Dendritic cell treated with granulocyte-macrophage colony-stimulating factor and Interleukin-4, amounts not matched to agents 40 ng/mL and 50 ng/mL, for 4 days (primary cell): Measurements from ENCODE around the gene AGAP1.

Experiments used
- H3K27ac Mint-ChIP-seq: one replicate; pipeline ENCODE4 v1.8.0; 2022; ENCODE audit warnings: mild to moderate bottlenecking, mixed read lengths
- H3K27me3 Mint-ChIP-seq: one replicate; pipeline ENCODE4 v1.8.0; 2022; ENCODE audit warnings: mild to moderate bottlenecking, mixed read lengths
- H3K36me3 Mint-ChIP-seq: one replicate; pipeline ENCODE4 v1.8.0; 2022; ENCODE audit warnings: low read depth, mixed read lengths
- H3K4me1 Mint-ChIP-seq: one replicate; pipeline ENCODE4 v1.8.0; 2022; ENCODE audit warnings: low read depth, mixed read lengths
- H3K4me3 Mint-ChIP-seq: one replicate; pipeline ENCODE4 v1.8.0; 2022; ENCODE audit warnings: mild to moderate bottlenecking, moderate library complexity, mixed read lengths
- H3K9me3 Mint-ChIP-seq: one replicate; pipeline ENCODE4 v1.8.0; 2022; ENCODE audit warnings: mixed read lengths
- intact Hi-C: fragments of 100-400 bp; cut with micrococcal nuclease; formaldehyde crosslinking; loops from one replicate; pipeline ENCODE4 v1.15.0; 2022

AGAP1 gene

GRCh38 chr2:235588750-235589149 is 94.9 kb downstream of the AGAP1 start:
- Mint-ChIP-seq H3K4me1 (no peaks in the 10 kb centered on the region), H3K27me3 (peaks cover 7% of the 10 kb centered on the region), H3K36me3 (no peaks in the 10 kb centered on the region), H3K27ac (no peak overlapping the region), H3K4me3 (no peak overlapping the region), H3K9me3 (no peaks in the 10 kb centered on the region)
- intact Hi-C loops: no loop called here

GRCh38 chr2:235591231-235591730 is 97.4 kb downstream of the AGAP1 start:
- peaks cover 7% of the 10 kb centered on the region for H3K27me3 Mint-ChIP-seq
- H3K9me3 Mint-ChIP-seq: no peaks in the 10 kb centered on the region
- no peaks in the 10 kb centered on the region for H3K4me1 Mint-ChIP-seq
- intact Hi-C loops: no loop called here
- no peaks in the 10 kb centered on the region for H3K36me3 Mint-ChIP-seq
- H3K27ac Mint-ChIP-seq: no peak overlapping the region
- no peak overlapping the region for H3K4me3 Mint-ChIP-seq

GRCh38 chr2:235591921-235592320 is 98.1 kb downstream of the AGAP1 start:
- intact Hi-C loops: no loop called here
- H3K4me3 Mint-ChIP-seq: no peak overlapping the region
- no peaks in the 10 kb centered on the region for H3K36me3 Mint-ChIP-seq
- peaks cover 7% of the 10 kb centered on the region for H3K27me3 Mint-ChIP-seq
- no peaks in the 10 kb centered on the region for H3K9me3 Mint-ChIP-seq
- H3K27ac Mint-ChIP-seq: no peak overlapping the region
- H3K4me1 Mint-ChIP-seq: no peaks in the 10 kb centered on the region

GRCh38 chr2:235592430-235592829 is 98.6 kb downstream of the AGAP1 start:
- Mint-ChIP-seq H3K4me3 (no peak overlapping the region), H3K27ac (no peak overlapping the region), H3K9me3 (no peaks in the 10 kb centered on the region), H3K4me1 (no peaks in the 10 kb centered on the region), H3K36me3 (no peaks in the 10 kb centered on the region), H3K27me3 (peaks cover 7% of the 10 kb centered on the region)
- intact Hi-C loops: no loop called here

- H3K9me3 Mint-ChIP-seq: no peaks in the 10 kb centered on the region
- no peak overlapping the region for H3K27ac Mint-ChIP-seq
- no peaks in the 10 kb centered on the region for H3K36me3 Mint-ChIP-seq
- peaks cover 7% of the 10 kb centered on the region for H3K27me3 Mint-ChIP-seq
- H3K4me3 Mint-ChIP-seq: no peak overlapping the region
- intact Hi-C loops: no loop called here
- H3K4me1 Mint-ChIP-seq: no peaks in the 10 kb centered on the region
These were observed 99.0 kb downstream of the AGAP1 start for GRCh38 chr2:235592836-235593235.

- Mint-ChIP-seq H3K9me3 (no peaks in the 10 kb centered on the region), H3K4me1 (no peaks in the 10 kb centered on the region), H3K4me3 (no peak overlapping the region), H3K36me3 (no peaks in the 10 kb centered on the region), H3K27ac (no peak overlapping the region), H3K27me3 (peaks cover 5% of the 10 kb centered on the region)
- intact Hi-C loops: no loop called here
These were observed 100.2 kb downstream of the AGAP1 start for GRCh38 chr2:235594041-235594440.

GRCh38 chr2:235594964-235595363 is 101.1 kb downstream of the AGAP1 start:
- Mint-ChIP-seq H3K27ac (no peak overlapping the region), H3K27me3 (peaks cover 5% of the 10 kb centered on the region), H3K36me3 (no peaks in the 10 kb centered on the region), H3K9me3 (no peaks in the 10 kb centered on the region), H3K4me1 (no peaks in the 10 kb centered on the region), H3K4me3 (no peak overlapping the region)
- intact Hi-C loops: loop anchor here (1.0 kb wide), 1 partner anchor 151 kb away; no protein-coding TSS in a partner anchor

GRCh38 chr2:235595422-235596010 is 101.7 kb downstream of the AGAP1 start:
- no peaks in the 10 kb centered on the region for H3K4me1 Mint-ChIP-seq
- H3K4me3 Mint-ChIP-seq: no peak overlapping the region
- peaks cover 3% of the 10 kb centered on the region for H3K27me3 Mint-ChIP-seq
- intact Hi-C loops: loop anchor here (1.0 kb wide), 1 partner anchor 151 kb away; no protein-coding TSS in a partner anchor
- H3K27ac Mint-ChIP-seq: no peak overlapping the region
- H3K9me3 Mint-ChIP-seq: no peaks in the 10 kb centered on the region
- H3K36me3 Mint-ChIP-seq: no peaks in the 10 kb centered on the region

- no peaks in the 10 kb centered on the region for H3K36me3 Mint-ChIP-seq
- peaks cover 3% of the 10 kb centered on the region for H3K27me3 Mint-ChIP-seq
- no peak overlapping the region for H3K4me3 Mint-ChIP-seq
- H3K9me3 Mint-ChIP-seq: no peaks in the 10 kb centered on the region
- H3K27ac Mint-ChIP-seq: no peak overlapping the region
- intact Hi-C loops: no loop called here
- no peaks in the 10 kb centered on the region for H3K4me1 Mint-ChIP-seq
These were observed 102.4 kb downstream of the AGAP1 start for GRCh38 chr2:235596272-235596671.

GRCh38 chr2:235597081-235597615 is 103.3 kb downstream of the AGAP1 start:
- Mint-ChIP-seq H3K27ac (no peak overlapping the region), H3K4me3 (no peak overlapping the region), H3K36me3 (no peaks in the 10 kb centered on the region), H3K4me1 (no peaks in the 10 kb centered on the region), H3K9me3 (no peaks in the 10 kb centered on the region), H3K27me3 (peaks cover 3% of the 10 kb centered on the region)
- intact Hi-C loops: no loop called here

- H3K27me3 Mint-ChIP-seq: peaks cover 2% of the 10 kb centered on the region
- H3K27ac Mint-ChIP-seq: no peak overlapping the region
- no peaks in the 10 kb centered on the region for H3K36me3 Mint-ChIP-seq
- no peak overlapping the region for H3K4me3 Mint-ChIP-seq
- intact Hi-C loops: no loop called here
- no peaks in the 10 kb centered on the region for H3K4me1 Mint-ChIP-seq
- H3K9me3 Mint-ChIP-seq: no peaks in the 10 kb centered on the region
These were observed 104.2 kb downstream of the AGAP1 start for GRCh38 chr2:235598026-235598425.

GRCh38 chr2:235598532-235599531 is 105.0 kb downstream of the AGAP1 start:
- H3K4me3 Mint-ChIP-seq: no peak overlapping the region
- H3K27me3 Mint-ChIP-seq: no peaks in the 10 kb centered on the region
- no peaks in the 10 kb centered on the region for H3K9me3 Mint-ChIP-seq
- intact Hi-C loops: no loop called here
- H3K27ac Mint-ChIP-seq: no peak overlapping the region
- no peaks in the 10 kb centered on the region for H3K4me1 Mint-ChIP-seq
- H3K36me3 Mint-ChIP-seq: no peaks in the 10 kb centered on the region

- Mint-ChIP-seq H3K27ac (no peak overlapping the region), H3K27me3 (no peaks in the 10 kb centered on the region), H3K36me3 (no peaks in the 10 kb centered on the region), H3K4me1 (no peaks in the 10 kb centered on the region), H3K4me3 (no peak overlapping the region), H3K9me3 (no peaks in the 10 kb centered on the region)
- intact Hi-C loops: no loop called here
These were observed 105.9 kb downstream of the AGAP1 start for GRCh38 chr2:235599596-235600338.
